Measurements from ENCODE around the gene CIAO2A. TPM values are rescaled to one million over a fixed set of nuclear protein-coding genes. Genes with fewer than 3 reads are reported as not detected.
A peak's percentile ranks its signal among the peaks of the same experiment; 100 is the strongest.

The CIAO2A gene
- total RNA-seq (2014; rRNA removed; shearing (Covaris generic); ENCODE audit: low replicate concordance): 106 and 129 TPM in 2 replicates

GRCh38 chr15:64093627-64094417 is at the start of gene CIAO2A:
TSS of gene CIAO2A (minus strand) at chr15:64093838. CDS start at chr15:64093768, 70 bp downstream.
- Histone ChIP-seq H3K9me2 (replicated peaks; ENCODE audit: insufficient read depth, low read length) (no peaks in the 10 kb centered on the region), H3K4me1 (ENCODE audit: low read length) (peaks cover 60% of the 10 kb centered on the region), H3K9me3 (ENCODE audit: low read length) (no peaks in the 10 kb centered on the region), H3K36me3 (ENCODE audit: insufficient read depth, low read length) (peaks cover 9% of the 10 kb centered on the region), H3K27me3 (ENCODE audit: low read length) (no peaks in the 10 kb centered on the region), H2AFZ (ENCODE audit: low read length) (peak within 1 kb of the TSS; percentile 94; the same call in 1 of the 2 replicates), H3K9ac (ENCODE audit: low read length) (peak within 1 kb of the TSS; percentile 91), H4K20me1 (ENCODE audit: insufficient read depth, low read depth, low read length) (no peaks in the 10 kb centered on the region; the same call in 1 of the 2 replicates), H3K27ac (ENCODE audit: low read length) (peak within 1 kb of the TSS; percentile 81), H3K4me2 (ENCODE audit: low read depth, low read length, poor library complexity, severe bottlenecking) (peak within 1 kb of the TSS; percentile 88), H3K79me2 (ENCODE audit: low read length) (peaks cover 86% of the 10 kb centered on the region), H3K4me3 (ENCODE audit: low read length) (peak within 1 kb of the TSS; percentile 91)
- peak; percentile 99 for DNase-seq

- H3K4me3 ChIP-seq (ENCODE audit: low read length): no peak overlapping the region
- H3K4me1 ChIP-seq (ENCODE audit: low read length): no peaks in the 10 kb centered on the region
- no peak overlapping the region for H3K27ac ChIP-seq (ENCODE audit: low read length)
- no peak for DNase-seq
- H3K27me3 ChIP-seq (ENCODE audit: low read length): no peaks in the 10 kb centered on the region
- H3K36me3 ChIP-seq (ENCODE audit: insufficient read depth, low read length): peaks cover 3% of the 10 kb centered on the region
- H4K20me1 ChIP-seq (ENCODE audit: insufficient read depth, low read depth, low read length): no peaks in the 10 kb centered on the region
- H3K9ac ChIP-seq (ENCODE audit: low read length): no peak overlapping the region
- H3K9me3 ChIP-seq (ENCODE audit: low read length): no peaks in the 10 kb centered on the region
- H3K4me2 ChIP-seq (ENCODE audit: low read depth, low read length, poor library complexity, severe bottlenecking): no peak overlapping the region
- H3K9me2 ChIP-seq (replicated peaks; ENCODE audit: insufficient read depth, low read length): no peaks in the 10 kb centered on the region
- H3K79me2 ChIP-seq (ENCODE audit: low read length): no peaks in the 10 kb centered on the region
- H2AFZ ChIP-seq (ENCODE audit: low read length): no peak overlapping the region
Measured at GRCh38 chr15:64143276-64143675, 49.6 kb upstream of the CIAO2A start.

GRCh38 chr15:64141798-64142512 is 48.3 kb upstream of the CIAO2A start:
- H3K27ac ChIP-seq (ENCODE audit: low read length): no peak overlapping the region
- H3K4me3 ChIP-seq (ENCODE audit: low read length): no peak overlapping the region
- peaks cover 8% of the 10 kb centered on the region for H3K36me3 ChIP-seq (ENCODE audit: insufficient read depth, low read length)
- no peaks in the 10 kb centered on the region for H3K9me2 ChIP-seq (replicated peaks; ENCODE audit: insufficient read depth, low read length)
- no peaks in the 10 kb centered on the region for H3K79me2 ChIP-seq (ENCODE audit: low read length)
- no peak overlapping the region for H3K4me2 ChIP-seq (ENCODE audit: low read depth, low read length, poor library complexity, severe bottlenecking)
- DNase-seq: no peak
- H2AFZ ChIP-seq (ENCODE audit: low read length): no peak overlapping the region
- peaks cover 1% of the 10 kb centered on the region for H3K4me1 ChIP-seq (ENCODE audit: low read length)
- H3K27me3 ChIP-seq (ENCODE audit: low read length): no peaks in the 10 kb centered on the region
- no peaks in the 10 kb centered on the region for H4K20me1 ChIP-seq (ENCODE audit: insufficient read depth, low read depth, low read length)
- no peak overlapping the region for H3K9ac ChIP-seq (ENCODE audit: low read length)
- no peaks in the 10 kb centered on the region for H3K9me3 ChIP-seq (ENCODE audit: low read length)

- H3K79me2 ChIP-seq (ENCODE audit: low read length): no peaks in the 10 kb centered on the region
- H3K9me3 ChIP-seq (ENCODE audit: low read length): no peaks in the 10 kb centered on the region
- no peak overlapping the region for H3K9ac ChIP-seq (ENCODE audit: low read length)
- H3K27me3 ChIP-seq (ENCODE audit: low read length): no peaks in the 10 kb centered on the region
- H3K36me3 ChIP-seq (ENCODE audit: insufficient read depth, low read length): peaks cover 27% of the 10 kb centered on the region
- H3K4me3 ChIP-seq (ENCODE audit: low read length): no peak overlapping the region
- no peak overlapping the region for H3K4me2 ChIP-seq (ENCODE audit: low read depth, low read length, poor library complexity, severe bottlenecking)
- H2AFZ ChIP-seq (ENCODE audit: low read length): no peak overlapping the region
- no peaks in the 10 kb centered on the region for H3K9me2 ChIP-seq (replicated peaks; ENCODE audit: insufficient read depth, low read length)
- no peak overlapping the region for H3K27ac ChIP-seq (ENCODE audit: low read length)
- no peak for DNase-seq
- H4K20me1 ChIP-seq (ENCODE audit: insufficient read depth, low read depth, low read length): 0 out of 2 replicates have a peak, but pooled peaks cover 5% of the 10 kb centered on the region
- H3K4me1 ChIP-seq (ENCODE audit: low read length): peaks cover 6% of the 10 kb centered on the region
Measured at GRCh38 chr15:64138331-64138941, 44.8 kb upstream of the CIAO2A start.

GRCh38 chr15:64137226-64137833 is 43.7 kb upstream of the CIAO2A start:
- Histone ChIP-seq H3K27me3 (ENCODE audit: low read length) (no peaks in the 10 kb centered on the region), H3K9me2 (replicated peaks; ENCODE audit: insufficient read depth, low read length) (no peaks in the 10 kb centered on the region), H3K27ac (ENCODE audit: low read length) (no peak overlapping the region; the same call in 1 of the 2 replicates), H3K9ac (ENCODE audit: low read length) (no peak overlapping the region), H4K20me1 (ENCODE audit: insufficient read depth, low read depth, low read length) (0 out of 2 replicates have a peak, but pooled peaks cover 5% of the 10 kb centered on the region), H3K4me3 (ENCODE audit: low read length) (no peak overlapping the region), H3K4me1 (ENCODE audit: low read length) (peaks cover 6% of the 10 kb centered on the region), H3K9me3 (ENCODE audit: low read length) (no peaks in the 10 kb centered on the region), H3K4me2 (ENCODE audit: low read depth, low read length, poor library complexity, severe bottlenecking) (no peak overlapping the region), H2AFZ (ENCODE audit: low read length) (no peak overlapping the region), H3K79me2 (ENCODE audit: low read length) (no peaks in the 10 kb centered on the region), H3K36me3 (ENCODE audit: insufficient read depth, low read length) (peaks cover 31% of the 10 kb centered on the region)
- DNase-seq: peak; percentile 60

- H3K27me3 ChIP-seq (ENCODE audit: low read length): no peaks in the 10 kb centered on the region
- H3K9ac ChIP-seq (ENCODE audit: low read length): no peak overlapping the region
- no peak for DNase-seq
- no peaks in the 10 kb centered on the region for H3K79me2 ChIP-seq (ENCODE audit: low read length)
- no peak overlapping the region for H3K4me3 ChIP-seq (ENCODE audit: low read length)
- no peaks in the 10 kb centered on the region for H3K9me3 ChIP-seq (ENCODE audit: low read length)
- no peak overlapping the region for H3K4me2 ChIP-seq (ENCODE audit: low read depth, low read length, poor library complexity, severe bottlenecking)
- peaks cover 6% of the 10 kb centered on the region for H3K4me1 ChIP-seq (ENCODE audit: low read length)
- 0 out of 2 replicates have a peak, but pooled peaks cover 5% of the 10 kb centered on the region for H4K20me1 ChIP-seq (ENCODE audit: insufficient read depth, low read depth, low read length)
- no peak overlapping the region for H3K27ac ChIP-seq (ENCODE audit: low read length)
- H3K9me2 ChIP-seq (replicated peaks; ENCODE audit: insufficient read depth, low read length): no peaks in the 10 kb centered on the region
- peaks cover 40% of the 10 kb centered on the region for H3K36me3 ChIP-seq (ENCODE audit: insufficient read depth, low read length)
- H2AFZ ChIP-seq (ENCODE audit: low read length): no peak overlapping the region
Measured at GRCh38 chr15:64136347-64136746, 42.7 kb upstream of the CIAO2A start.

GRCh38 chr15:64134345-64134829 is 40.7 kb upstream of the CIAO2A start:
- Histone ChIP-seq H3K9me3 (ENCODE audit: low read length) (no peaks in the 10 kb centered on the region), H3K36me3 (ENCODE audit: insufficient read depth, low read length) (peaks cover 54% of the 10 kb centered on the region), H3K9ac (ENCODE audit: low read length) (no peak overlapping the region), H3K4me3 (ENCODE audit: low read length) (no peak overlapping the region), H4K20me1 (ENCODE audit: insufficient read depth, low read depth, low read length) (0 out of 2 replicates have a peak, but pooled peaks cover 5% of the 10 kb centered on the region), H3K9me2 (replicated peaks; ENCODE audit: insufficient read depth, low read length) (no peaks in the 10 kb centered on the region), H3K27ac (ENCODE audit: low read length) (no peak overlapping the region), H3K4me2 (ENCODE audit: low read depth, low read length, poor library complexity, severe bottlenecking) (no peak overlapping the region), H3K79me2 (ENCODE audit: low read length) (no peaks in the 10 kb centered on the region; the same call in 1 of the 2 replicates), H3K27me3 (ENCODE audit: low read length) (no peaks in the 10 kb centered on the region), H3K4me1 (ENCODE audit: low read length) (peaks cover 6% of the 10 kb centered on the region), H2AFZ (ENCODE audit: low read length) (no peak overlapping the region)
- no peak for DNase-seq

Data from Karpas-422 (cell line).